Measurements from ENCODE around the gene CHTF18. TPM values are rescaled to one million over a fixed set of nuclear protein-coding genes. Genes with fewer than 3 reads are reported as not detected.

CHTF18 gene
- 29.8 and 32.7 TPM in 2 replicates for total RNA-seq

GRCh38 chr16:788399-789126 is at the start of gene CHTF18:
Gene CHTF18, plus strand, starts transcription at chr16:788620. Its CDS starts 65 bp downstream, at chr16:788685.

GRCh38 chr16:740764-741505 is 47.5 kb upstream of the CHTF18 start, which contains the start of gene CIAO3:
Gene CIAO3, minus strand, starts transcription at chr16:740997. Its CDS starts 12 bp downstream, at chr16:740985.

GRCh38 chr16:760545-761343 is 27.7 kb upstream of the CHTF18 start, which contains the start of gene MSLN:
Gene MSLN, plus strand, starts transcription at chr16:760734. Its CDS starts 1,947 bp downstream, at chr16:762681.

GRCh38 chr16:787978-788398 is 432 bp upstream of the CHTF18 start, which contains the start of gene RPUSD1:
Gene RPUSD1, minus strand, starts transcription at chr16:788381. Its CDS starts 644 bp downstream, at chr16:787737.

GRCh38 chr16:799948-800833 is 11.8 kb downstream of the CHTF18 start, which contains the start of gene GNG13:
Gene GNG13, minus strand, starts transcription at chr16:800734. Its CDS starts 1,657 bp downstream, at chr16:799077.

Other genes starting within 250 kb of the CHTF18 start
- gene PRR35, start 228.2 kb upstream of the CHTF18 start, total RNA-seq = not detected in 2 replicates
- 0.50 and 0.59 TPM in 2 replicates for gene NHLRC4, start 221.6 kb upstream of the CHTF18 start, total RNA-seq
- 29.1 and 37.9 TPM in 2 replicates for gene PIGQ, start 218.7 kb upstream of the CHTF18 start, total RNA-seq
- 18.1 and 22.2 TPM in 2 replicates for gene RAB40C, start 198.6 kb upstream of the CHTF18 start, total RNA-seq
- gene WFIKKN1, start 157.6 kb upstream of the CHTF18 start, total RNA-seq = 0.30 and 0.50 TPM in 2 replicates
- 209 and 228 TPM in 2 replicates for gene METTL26, start 152.3 kb upstream of the CHTF18 start, total RNA-seq
- gene MCRIP2, start 146.8 kb upstream of the CHTF18 start, total RNA-seq = 21.4 and 23.2 TPM in 2 replicates
- gene WDR90, start 139.3 kb upstream of the CHTF18 start, total RNA-seq = 13.3 and 14.9 TPM in 2 replicates
- 56.0 and 63.4 TPM in 2 replicates for gene RHOT2, start 120.5 kb upstream of the CHTF18 start, total RNA-seq
- 0.50 and 1.5 TPM in 2 replicates for gene RHBDL1, start 112.9 kb upstream of the CHTF18 start, total RNA-seq
- gene STUB1, start 108.2 kb upstream of the CHTF18 start, total RNA-seq = 213 and 221 TPM in 2 replicates
- gene JMJD8, start 104.3 kb upstream of the CHTF18 start, total RNA-seq = 58.3 and 69.4 TPM in 2 replicates
- gene WDR24, start 98.2 kb upstream of the CHTF18 start, total RNA-seq = 12.3 and 13.2 TPM in 2 replicates
- 0.17 and 0.45 TPM in 2 replicates for gene FBXL16, start 82.8 kb upstream of the CHTF18 start, total RNA-seq
- gene METRN, start 73.5 kb upstream of the CHTF18 start, total RNA-seq = 49.1 and 68.7 TPM in 2 replicates
- gene ANTKMT, start 67.5 kb upstream of the CHTF18 start, total RNA-seq = 30.3 and 33.7 TPM in 2 replicates
- gene CCDC78, start 62.2 kb upstream of the CHTF18 start, total RNA-seq = 0.67 and 1.5 TPM in 2 replicates
- gene HAGHL, start 61.5 kb upstream of the CHTF18 start, total RNA-seq = 13.1 and 14.0 TPM in 2 replicates
- gene CIAO3, start 47.6 kb upstream of the CHTF18 start, total RNA-seq = 22.0 and 26.4 TPM in 2 replicates
- under 0.01 TPM in 1 of 2 replicates, not detected in the other for gene MSLN, start 27.9 kb upstream of the CHTF18 start, total RNA-seq
- 29.1 and 36.0 TPM in 2 replicates for gene RPUSD1, start 239 bp upstream of the CHTF18 start, total RNA-seq
- gene GNG13, start 12.1 kb downstream of the CHTF18 start, total RNA-seq = not detected in 2 replicates
- gene LMF1, start 182.4 kb downstream of the CHTF18 start, total RNA-seq = 15.1 and 16.4 TPM in 2 replicates
- gene SOX8, start 193.2 kb downstream of the CHTF18 start, total RNA-seq = 0.15 TPM in 1 of 2 replicates, not detected in the other

Data from bronchus fibroblast of lung (primary cell).